Activated CD4-positive, CD25-positive, alpha-beta regulatory T cell treated with anti-CD3 and anti-CD28 coated beads, Interleukin-2, amount 50 U/mL, for 72 hours (primary cell): ENCODE data around the gene PCCB.
"Not testable (repeated sequence)": the region's sequence is repeated elsewhere in the genome, so short reads cannot be mapped to it uniquely, and the experiment has no call there.

Source experiments
- DNase-seq: peaks from one replicate; pipeline ENCODE4 v3.0.0; 2021

PCCB gene

DNA sequence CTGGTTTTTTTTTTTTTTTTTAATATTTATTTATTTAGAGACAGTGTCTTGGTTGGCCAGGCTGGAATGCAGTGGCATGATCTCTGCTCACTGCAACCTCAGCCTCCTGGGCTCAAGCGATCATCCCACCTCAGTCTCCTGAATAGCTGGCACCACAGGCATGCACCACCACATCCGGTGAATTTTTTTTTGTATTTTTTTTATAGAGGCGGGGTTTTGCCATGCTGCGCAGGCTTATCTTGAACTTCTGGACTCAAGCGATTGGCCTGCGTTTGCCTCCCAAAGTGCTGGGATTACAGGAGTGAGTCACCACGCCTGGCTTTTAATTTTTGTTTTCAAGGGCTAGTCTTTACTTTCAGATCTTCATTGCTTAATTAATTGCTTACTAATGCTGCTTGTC lies 13.1 kb downstream of the PCCB start:
- no peak for DNase-seq

DNA sequence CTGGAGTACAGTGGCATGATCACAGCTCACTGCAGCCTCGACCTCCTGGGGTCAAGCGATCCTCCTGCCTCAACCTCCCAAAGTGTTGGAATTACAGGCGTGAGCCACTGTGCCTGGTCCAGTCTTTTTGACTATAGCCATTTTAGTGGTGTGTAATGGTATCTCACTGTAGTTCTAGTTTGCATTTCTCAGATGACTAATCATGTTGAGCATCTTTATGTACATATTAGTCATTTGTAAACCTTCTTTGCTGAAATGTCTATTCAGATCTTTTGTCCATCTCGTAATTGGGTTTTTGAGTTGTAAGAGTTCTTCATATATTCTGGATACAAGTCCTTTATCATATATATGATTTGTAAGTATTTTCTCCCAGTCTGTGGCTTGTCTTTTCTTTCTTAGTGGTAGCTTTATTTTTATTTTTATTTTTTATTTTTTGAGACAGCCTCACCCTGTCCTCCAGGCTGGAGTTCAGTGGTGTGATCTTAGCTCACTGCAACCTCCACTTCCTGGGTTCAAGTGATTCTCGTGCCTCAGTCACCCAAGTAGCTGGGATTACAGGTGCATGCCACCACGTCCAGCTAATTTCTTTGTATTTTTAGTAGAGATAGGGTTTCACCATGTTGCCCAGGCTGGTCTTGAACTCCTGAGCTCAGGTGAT lies 16.5 kb downstream of the PCCB start:
- not testable (repeated sequence) for DNase-seq

DNA sequence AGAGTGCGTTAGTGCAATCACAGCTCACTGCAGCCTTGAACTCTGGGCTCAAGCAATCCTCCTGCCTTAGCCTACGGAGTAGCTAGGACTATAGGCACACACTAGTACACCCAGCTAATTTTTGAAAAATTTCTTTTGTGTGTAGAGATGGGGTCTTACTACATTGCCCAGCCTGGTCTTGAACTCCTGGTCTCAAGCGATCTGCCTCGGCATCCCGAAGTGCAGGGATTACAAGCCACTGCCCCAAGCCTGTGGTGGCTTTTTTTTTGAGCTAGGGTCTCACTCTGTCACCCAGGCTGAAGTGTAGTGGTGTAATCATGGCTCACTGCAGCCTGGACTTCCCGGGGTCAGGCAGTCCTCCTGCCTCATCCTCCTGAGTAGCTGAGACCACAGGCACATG lies 17.1 kb downstream of the PCCB start:
- no peak for DNase-seq

DNA sequence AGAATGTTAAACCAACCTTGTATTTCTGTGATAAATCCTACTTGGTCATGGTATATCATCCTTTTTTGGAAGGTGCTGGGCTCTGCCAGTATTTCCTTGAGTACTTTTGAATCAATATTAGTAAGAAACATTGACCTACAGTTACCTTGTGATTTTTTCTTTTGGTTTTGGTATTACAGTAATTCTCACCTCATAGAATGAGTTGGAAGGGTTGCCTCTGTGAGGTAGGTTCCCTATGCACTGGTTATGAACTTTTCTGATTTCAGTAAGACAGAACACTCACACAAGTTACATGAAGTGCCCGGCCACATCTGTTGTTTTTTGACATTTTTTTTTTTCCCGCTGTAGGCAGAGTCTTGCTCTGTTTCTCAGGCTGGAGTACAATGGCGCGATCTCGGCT lies 20.0 kb downstream of the PCCB start:
- no peak for DNase-seq

DNA sequence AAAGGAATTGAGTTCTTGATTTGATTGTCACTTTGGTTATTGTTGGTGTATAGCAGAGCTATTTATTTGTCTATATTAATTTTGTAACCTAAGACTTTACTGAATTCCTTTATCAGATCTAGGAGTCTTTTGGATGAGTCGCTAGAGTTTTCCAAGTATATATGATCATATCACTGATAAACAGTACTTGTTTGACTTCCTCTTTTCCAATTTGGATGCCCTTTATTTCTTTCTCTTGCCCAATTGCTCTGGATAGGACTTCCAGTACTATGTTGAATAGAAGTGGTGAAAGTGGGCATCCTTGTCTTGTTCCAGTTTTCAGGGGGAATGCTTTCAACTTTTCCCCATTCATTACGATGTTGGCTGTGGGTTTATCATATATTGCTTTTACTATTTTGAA lies 21.5 kb downstream of the PCCB start:
- DNase-seq = not testable (repeated sequence)

DNA sequence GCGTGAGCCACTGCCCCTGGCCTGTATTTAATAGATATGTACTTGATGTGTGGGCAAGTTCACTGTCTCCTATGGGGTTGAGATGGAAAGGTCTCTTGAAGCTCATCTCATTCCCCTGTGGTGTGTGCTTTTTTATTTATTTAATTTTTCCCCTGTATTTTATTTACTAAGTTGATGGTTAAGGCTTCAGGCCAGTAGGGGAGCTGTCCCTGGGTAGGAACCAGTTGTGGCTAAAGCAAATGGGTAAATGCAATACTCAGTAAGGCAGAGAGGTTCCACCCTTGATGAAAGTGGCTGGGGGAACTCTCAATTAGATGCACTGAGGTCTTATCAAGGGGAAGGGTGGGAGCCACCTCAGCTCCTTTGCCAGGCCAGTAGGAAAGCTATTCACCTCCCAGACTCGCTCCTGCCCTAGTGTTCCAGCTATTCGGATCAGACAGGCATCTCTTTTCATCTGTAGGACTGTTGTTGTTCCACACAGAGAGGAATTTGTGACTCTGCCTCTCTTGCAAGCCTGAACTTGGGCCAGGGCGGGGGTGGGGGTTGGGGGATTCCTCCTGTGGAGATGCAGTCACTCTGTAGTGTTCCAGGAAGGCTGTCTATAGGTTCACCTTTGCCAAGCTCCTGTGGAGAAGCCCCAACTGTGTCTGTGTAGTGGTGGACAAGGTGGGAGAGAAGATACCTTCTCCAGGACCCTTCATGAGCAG lies 26.1 kb downstream of the PCCB start:
- no peak for DNase-seq

DNA sequence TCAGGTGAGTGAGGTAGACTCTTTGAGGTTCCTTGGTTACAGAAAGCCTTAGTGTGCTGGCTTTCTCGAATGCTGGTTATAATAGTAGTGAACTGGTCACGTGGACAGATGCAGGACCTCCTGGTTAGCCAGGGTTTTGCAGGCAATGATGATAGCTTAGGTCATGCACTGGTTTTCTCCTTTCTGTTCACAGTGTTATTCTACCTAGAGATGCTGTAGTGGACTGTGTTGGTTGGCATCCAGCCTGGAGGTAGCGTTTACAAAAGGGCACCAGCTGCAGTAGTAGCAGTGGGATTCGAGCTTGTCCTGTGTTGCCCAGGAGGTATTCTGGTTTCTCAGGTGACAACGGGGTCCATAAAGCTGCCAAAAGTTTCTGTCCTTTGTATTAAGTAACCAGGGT lies 27.0 kb downstream of the PCCB start:
- DNase-seq = no peak

DNA sequence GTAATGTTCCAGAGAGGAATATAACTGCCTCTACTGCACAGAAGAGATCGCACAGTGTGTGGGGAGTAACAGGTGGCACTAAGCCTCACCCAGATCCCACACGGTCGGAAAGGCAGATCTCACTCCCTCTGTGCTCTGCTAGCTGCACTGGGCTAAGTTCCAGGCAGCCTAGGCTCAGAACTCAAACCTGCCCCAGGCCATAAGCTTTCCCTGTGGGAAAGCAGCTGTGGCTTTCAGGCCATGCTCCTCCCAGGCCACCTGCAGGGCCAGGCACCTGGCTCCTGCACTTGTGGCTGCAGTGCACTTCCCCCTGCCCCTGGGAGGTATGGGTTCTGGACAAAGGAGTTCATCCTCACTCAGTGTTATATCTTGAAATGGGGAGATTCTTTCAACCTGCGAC lies 27.5 kb downstream of the PCCB start:
- DNase-seq = no peak

DNA sequence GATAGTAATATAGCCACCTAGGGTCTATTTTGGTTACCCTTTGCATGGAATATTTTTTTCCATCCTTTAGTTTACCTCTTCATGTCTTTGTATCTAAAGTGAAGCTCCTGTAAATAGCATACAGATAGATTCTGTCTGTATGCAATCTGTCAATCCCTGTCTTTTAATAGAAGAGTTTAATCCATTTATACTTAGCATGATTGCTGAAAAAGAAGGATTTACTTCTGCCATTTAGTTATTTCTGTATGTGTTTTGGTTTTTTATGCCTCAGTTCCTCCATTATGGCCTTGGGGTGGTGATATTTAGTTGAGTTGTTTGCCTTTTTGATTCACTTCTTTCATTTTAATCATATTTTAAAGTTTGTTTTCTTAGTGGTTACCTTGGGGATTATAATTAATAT lies 29.0 kb downstream of the PCCB start:
- DNase-seq = no peak

DNA sequence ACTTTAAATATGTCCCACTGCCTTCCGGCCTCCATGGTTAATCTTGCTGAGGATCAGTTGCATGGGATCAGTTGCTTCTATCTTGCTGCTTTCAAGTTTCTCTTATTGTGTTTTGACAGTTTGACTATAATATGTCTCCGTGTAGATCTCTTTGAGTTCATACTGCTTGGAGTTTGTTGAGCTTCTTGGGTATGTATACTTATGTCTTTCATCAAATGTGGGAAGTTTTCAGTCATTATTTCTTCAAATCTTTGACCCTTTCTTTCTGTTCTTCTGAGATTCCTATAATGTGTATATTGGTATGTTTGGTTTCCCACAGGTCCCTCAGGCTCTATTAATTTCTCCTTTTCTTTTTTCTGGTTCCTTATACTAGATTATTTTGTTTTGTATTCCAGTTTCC lies 30.8 kb downstream of the PCCB start:
- DNase-seq = no peak

DNA sequence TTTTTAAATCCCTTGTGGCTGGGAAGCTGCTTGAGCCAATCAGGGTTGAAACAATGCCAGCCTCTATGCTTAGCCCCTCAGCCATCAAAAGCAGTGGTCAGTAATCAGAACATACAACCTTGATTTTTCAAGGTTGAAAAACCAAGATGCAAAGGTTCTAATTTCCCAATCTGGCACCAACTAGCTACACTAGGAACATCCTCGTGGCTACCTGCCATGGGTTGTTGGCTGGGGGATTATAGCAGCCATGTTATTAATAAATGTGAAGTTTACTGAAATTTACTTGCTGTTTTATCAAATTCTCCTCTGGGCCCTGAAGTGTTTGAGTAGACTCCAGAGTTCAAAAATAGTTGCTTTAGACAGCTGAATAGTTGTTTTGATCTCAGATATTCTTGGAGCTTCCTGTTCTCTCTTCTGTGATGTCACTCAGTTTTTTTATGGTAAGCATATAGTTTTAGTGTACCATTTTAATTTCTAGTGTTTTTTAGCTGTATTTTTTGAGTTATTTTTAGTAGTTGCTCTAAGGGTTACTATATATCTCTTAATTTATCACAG lies 31.9 kb downstream of the PCCB start:
- DNase-seq = no peak

DNA sequence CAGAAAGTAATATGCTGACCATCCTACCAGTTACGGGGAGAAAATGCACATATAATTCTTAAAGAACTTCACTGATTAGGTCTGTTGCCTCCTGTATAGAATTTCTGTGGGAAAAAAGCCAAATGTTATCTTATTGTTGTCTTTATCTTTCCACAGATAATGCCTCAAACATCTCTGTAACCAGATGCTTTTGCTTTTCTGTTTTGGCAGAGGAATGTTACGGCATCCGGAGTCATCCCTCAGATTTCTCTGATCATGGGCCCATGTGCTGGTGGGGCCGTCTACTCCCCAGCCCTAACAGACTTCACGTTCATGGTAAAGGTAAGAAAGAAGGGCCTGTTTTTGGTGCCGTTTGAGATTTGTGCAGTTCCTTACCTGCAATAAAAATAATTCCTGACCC lies 33.5 kb downstream of the PCCB start:
- no peak for DNase-seq

DNA sequence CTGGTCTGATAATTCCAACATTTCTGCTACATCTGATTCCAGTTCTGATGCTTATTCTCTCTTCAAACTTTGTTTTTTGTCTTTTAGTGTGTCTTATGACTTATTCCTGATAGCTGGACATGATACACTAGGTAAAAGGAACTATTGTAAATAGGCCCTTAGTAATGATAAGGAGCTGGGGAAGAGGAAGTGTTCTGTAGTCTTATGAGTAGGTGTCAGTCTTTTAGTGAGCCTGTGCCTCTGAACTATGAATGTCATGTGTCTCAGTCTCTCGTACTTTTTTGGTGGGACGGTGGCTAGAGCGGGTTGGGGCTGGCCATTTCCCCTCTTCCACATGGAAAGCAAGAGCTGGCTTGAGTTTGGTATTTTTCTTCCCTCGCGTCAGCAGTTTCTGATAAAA lies 41.2 kb downstream of the PCCB start:
- DNase-seq = no peak

DNA sequence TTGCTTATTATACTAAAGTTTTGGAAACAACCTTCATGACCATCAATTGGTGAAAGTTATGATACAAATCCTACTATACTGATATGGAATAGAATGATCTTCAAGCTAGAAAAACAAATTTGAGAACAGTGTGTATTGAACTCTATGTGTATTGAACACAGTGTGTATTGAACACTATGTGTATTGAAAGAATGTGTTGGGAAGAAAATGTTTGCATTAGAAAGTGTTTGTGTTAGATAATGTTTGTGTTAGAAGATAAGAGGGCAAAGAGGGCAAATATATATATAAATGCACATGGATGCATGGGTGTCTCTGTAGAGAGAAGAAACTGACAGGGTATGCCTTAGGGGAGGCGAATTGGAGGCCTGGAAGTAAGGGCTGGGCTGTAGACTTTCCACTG lies 42.4 kb downstream of the PCCB start:
- no peak for DNase-seq

DNA sequence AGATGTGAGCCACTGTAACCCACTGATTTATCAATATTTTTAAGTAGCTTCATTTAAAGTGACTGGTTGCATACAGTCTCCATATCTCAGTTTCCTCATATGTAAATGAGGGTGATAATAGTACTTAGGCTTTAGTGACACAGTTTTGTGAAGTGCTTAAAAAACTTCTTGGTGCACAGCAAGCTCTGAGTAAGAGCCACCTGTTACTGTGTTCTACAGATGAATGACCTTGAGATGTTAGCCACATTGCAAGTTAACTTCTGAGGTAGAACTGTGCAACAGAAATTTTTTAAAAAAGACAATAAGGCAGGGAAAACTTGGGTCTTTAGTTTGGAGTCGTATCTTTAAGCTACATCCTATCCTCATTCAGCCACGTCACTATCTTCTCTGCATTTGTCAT lies 43.1 kb downstream of the PCCB start:
- DNase-seq = no peak

DNA sequence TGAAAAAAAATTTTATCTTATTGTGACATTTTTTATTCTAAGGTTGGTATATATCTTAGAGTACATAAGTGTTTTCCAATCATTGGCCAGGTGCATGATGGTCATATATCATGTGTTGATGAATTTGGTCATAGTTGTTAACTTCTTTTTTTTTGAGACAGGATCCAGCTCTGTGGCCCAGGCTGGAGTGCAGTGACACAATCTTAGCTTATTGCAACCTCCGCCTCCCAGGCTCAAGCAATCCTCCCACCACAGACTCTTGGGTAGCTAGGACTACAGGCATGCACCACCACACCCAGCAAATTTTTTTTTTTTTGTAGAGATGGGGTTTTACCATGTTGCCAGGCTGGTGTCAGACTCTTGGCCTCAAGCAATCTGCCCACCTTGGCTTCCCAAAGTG lies 44.0 kb downstream of the PCCB start:
- DNase-seq = no peak

DNA sequence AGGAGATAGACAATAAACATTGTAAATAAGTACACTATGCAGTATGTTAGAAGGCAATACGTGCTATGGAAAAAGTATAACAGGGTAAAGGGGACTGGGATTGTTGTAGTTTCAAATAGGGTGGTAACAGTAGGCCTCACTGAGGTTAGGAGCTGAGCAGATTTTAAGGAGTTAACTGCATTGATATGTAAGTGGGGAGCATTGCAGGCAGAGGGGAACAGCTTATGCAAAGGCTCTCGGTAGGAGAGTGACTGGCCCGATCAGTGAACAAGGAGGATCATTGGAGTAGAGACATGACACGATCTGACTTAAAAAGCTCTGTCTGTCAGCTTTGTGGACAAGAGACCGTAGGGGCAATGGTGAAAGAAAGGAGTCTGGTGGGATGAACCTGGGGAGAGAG lies 46.8 kb downstream of the PCCB start:
- no peak for DNase-seq

DNA sequence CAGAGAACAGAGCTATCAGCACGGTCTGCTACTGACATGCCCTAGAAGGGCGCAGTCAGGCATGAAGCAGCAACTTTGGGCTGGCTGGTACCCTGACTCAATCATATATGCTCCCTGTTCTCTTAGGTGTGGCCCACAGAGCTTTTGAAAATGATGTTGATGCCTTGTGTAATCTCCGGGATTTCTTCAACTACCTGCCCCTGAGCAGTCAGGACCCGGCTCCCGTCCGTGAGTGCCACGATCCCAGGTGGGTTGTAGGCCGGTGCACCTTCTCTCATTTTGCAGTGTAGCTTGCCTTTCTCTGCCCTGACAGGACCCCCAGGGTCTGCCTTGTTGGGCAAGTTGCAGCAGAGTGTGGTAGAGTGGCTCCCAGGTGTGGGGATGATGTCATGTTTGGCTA lies 47.7 kb downstream of the PCCB start:
- DNase-seq = no peak

DNA sequence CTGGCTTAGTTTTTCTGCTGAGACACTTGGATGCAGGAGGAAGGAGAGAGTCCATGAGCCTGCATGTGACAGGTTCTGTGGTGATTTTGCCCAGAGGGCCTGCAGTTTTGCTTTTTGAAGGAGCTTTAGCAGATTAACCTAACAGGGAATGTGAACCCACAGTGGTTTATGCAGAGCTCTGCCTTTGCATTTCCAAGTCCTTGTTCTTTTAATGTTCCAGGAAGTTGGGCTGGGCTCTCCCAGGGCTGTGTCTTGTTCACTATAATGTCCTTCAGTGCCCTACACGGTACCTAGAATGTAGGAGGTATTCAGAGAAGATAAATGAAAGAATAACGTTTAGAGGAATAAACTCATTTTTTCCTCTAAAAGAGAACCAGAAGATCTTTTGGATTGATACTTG lies 50.3 kb downstream of the PCCB start:
- DNase-seq = no peak

DNA sequence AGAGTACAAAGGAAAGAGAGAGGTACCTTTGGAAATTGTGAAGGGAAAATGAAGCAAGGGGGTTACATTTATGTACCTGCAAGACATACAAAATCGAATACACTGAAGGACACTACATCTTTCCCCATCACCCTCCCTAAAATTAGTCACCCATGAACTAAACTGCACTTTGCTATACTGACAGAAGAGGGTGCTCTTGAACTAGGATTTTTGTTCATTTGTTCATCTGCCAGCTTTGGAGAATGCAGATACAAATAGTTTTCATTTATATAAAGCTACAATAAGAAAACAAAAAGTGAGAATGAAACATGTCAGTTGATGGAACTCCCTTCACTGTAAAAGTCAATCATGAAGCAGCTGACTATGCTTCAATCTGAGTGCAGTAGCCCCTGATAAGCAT lies 55.7 kb downstream of the PCCB start:
- DNase-seq = no peak

DNA sequence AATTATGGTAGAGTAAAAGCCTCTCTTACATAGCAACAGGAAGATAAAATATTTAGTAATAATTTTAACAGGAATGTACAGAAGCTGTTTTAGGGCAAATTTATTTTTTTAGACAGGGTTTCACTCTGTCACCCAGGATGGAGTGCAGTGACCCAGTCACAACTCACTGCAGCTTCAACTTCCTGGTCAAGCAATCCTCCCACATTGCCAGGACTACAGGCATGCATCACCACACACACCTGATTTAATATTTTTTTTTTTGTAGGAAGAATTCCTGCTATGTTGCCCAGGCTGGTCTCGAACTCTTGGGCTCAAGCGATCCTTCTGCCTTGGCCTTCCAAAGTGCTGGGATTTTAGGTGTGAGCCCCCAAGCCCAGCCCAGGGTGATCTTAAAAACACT lies 61.1 kb downstream of the PCCB start:
- DNase-seq = no peak

DNA sequence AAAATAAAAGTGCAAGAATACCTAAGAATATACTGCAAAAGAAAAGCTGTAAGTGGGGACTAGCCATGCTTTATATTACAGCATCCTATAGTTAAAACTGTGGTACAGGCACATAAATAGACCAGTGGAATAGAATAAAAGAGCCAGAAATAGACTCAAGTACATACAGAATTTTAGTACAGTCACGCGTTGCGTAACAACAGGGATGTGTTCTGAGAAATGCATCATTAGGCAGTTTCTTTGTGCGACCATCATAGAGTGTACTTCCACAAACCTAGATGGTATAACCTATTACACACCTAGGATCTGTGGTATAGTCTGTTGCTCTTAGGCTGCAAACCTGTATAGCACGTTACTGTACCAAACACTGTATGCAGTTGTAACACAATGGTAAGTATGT lies 61.8 kb downstream of the PCCB start:
- no peak for DNase-seq

DNA sequence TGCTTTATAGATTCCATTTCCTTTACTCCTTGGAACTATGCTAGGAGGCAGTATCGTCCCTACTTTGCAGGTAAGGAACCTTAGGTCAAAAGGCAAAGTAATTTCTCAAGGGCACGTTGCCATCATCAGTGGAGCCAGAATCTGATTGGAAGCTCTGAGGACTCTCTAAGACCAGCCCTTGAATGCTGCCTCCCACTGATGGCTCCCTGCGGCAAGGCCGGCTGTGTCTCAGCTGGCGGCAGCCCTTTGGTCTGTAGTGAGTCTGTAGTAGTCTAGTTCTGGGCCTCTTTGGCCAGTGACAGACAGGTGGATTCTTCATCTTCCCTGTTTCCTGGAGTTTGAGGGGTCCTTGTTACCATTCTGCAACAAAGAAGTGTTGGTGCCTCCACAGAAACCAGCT lies 76.2 kb downstream of the PCCB start:
- no peak for DNase-seq

DNA sequence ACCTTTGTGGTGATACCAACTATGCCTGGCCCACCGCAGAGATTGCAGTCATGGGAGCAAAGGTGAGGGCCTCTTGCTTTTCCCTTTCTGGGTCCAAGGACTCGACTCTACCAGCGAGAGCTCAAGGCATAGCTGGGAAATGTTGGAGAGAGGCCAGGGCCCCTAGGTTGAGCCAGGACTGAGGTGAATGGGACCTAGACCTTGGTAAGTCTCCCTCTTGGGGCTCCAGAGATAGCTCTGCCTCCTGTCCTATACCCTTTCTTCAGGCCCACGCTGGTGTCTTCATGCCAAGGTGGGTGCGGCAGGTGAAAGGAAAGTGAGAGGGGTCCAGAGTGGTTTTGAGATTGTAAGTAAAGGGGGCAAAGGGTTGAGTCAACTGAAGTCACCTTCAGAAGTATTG lies 77.5 kb downstream of the PCCB start:
- DNase-seq = no peak

DNA sequence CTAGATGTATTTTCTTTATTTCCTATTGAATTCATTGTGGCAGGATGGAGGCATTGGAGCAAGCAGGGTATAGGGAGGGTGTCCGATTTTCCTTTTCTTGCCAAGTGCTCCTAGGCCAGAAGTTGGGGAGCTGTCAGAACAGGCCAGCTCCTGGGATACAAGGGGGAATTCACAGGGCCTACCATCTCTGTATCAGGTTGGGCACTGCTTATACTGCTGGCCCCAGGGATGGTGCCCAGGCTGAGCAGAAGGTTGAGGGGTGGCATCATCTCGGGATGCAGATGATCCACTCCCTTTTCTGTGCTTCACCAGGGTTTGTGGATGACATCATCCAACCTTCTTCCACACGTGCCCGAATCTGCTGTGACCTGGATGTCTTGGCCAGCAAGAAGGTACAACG lies 79.5 kb downstream of the PCCB start:
- no peak for DNase-seq
